ENCODE measurements around the gene RHOT1. TPM values are rescaled to one million over a fixed set of nuclear protein-coding genes. Genes with fewer than 3 reads are reported as not detected.
"Not testable (repeated sequence)": the region's sequence is repeated elsewhere in the genome, so short reads cannot be mapped to it uniquely, and the experiment has no call there.

The RHOT1 gene
- polyA plus RNA-seq, 3 donors, result 50.2 to 62.5 (median 50.8) TPM

DNA sequence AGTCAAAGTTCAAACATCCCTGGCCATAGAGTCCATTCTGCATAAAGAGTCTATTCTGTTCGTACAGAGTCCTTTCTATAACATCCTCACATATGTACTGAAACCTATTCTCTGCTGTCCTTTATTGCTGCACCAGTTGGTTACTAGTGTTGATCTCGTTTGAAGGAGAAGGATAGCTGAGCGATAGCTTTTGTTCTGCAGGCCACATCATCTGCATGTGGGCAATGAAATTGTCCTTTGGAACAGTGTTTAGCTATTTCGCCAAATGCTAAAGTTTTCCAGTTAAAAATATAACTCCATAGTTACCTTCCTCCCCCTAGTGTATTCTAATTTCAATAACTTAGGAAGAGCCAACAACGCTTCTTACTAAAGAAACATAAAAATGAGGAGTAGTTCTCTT lies 6.0 kb downstream of the RHOT1 start:
- no peak for DNase-seq (ENCODE audit: extremely low read depth in 1 of 11, low read depth in 9 of 11, low spot score in 4 of 11)

GRCh38 chr17:32150358-32150757 lies 8.1 kb downstream of the RHOT1 start:
- no peak for DNase-seq (ENCODE audit: extremely low read depth in 1 of 11, low read depth in 9 of 11, low spot score in 4 of 11)

- no peak for DNase-seq (ENCODE audit: extremely low read depth in 1 of 11, low read depth in 9 of 11, low spot score in 4 of 11)
These were observed 9.8 kb downstream of the RHOT1 start for GRCh38 chr17:32152130-32152529.

DNA sequence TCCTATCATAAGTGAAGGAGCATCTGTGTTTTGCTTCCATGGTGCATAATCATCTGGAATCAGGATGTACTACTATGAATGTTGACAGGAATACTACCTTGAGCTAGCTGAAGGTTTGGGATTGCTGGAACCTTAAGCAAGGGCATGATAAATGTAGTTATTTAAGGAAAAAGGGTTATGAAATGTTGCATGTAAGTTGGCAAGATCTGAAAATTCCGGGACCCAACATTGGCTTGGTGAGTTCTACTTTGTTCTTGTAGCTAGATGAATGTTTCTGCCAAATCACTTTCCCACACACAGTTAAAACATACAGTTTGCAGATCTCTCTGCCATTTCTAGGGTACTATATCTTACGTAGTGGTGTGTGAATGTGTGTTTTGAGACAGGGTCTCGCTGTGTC lies 13.6 kb downstream of the RHOT1 start:
- no peak for DNase-seq (ENCODE audit: extremely low read depth in 1 of 11, low read depth in 9 of 11, low spot score in 4 of 11)

DNA sequence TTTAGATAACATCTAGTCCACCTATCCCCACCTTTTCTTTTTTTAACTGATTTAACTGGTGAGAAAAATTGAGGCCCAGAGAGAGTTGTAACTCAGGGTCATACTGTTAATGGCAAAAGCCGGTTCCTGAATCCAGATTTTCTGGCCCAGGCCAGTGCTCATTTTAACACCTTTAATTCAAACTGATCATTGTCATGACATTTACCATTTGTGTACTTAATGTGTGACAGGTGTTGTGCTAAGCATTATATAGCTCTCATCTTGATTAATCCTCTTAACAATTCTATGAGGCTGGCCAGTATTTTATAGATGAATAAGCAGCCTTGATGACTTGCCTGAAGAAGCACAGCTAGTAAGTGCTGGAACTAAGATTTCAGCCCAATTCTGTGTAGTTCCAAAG lies 14.4 kb downstream of the RHOT1 start:
- DNase-seq (ENCODE audit: extremely low read depth in 1 of 11, low read depth in 9 of 11, low spot score in 4 of 11), result no peak

DNA sequence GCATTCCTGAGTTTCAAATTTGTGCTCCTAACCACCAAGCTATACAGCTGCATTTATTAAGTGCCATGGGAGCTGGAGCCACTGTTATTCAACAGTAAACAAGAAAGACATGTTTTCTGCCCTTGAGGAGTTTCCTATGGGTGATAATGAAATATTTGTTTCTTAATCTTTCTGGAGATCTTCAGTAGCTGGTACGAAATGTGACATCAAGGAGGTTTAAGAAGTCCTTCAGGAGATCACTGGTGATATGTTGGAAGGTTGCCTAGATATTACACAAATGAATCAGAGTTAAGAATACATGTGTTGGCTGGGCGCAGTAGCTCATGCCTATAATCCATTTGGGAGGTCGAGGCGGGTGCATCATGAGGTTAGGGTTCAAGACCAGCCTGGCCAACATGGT lies 14.9 kb downstream of the RHOT1 start:
- DNase-seq (ENCODE audit: extremely low read depth in 1 of 11, low read depth in 9 of 11, low spot score in 4 of 11), result no peak

- no peak for DNase-seq (ENCODE audit: extremely low read depth in 1 of 11, low read depth in 9 of 11, low spot score in 4 of 11)
These were observed 16.7 kb downstream of the RHOT1 start for GRCh38 chr17:32158870-32159585.

- DNase-seq (ENCODE audit: extremely low read depth in 1 of 11, low read depth in 9 of 11, low spot score in 4 of 11), result no peak
These were observed 17.5 kb downstream of the RHOT1 start for GRCh38 chr17:32159586-32160438.

- DNase-seq (ENCODE audit: extremely low read depth in 1 of 11, low read depth in 9 of 11, low spot score in 4 of 11), result no peak
These were observed 18.2 kb downstream of the RHOT1 start for GRCh38 chr17:32160526-32160925.

- no peak for DNase-seq (ENCODE audit: extremely low read depth in 1 of 11, low read depth in 9 of 11, low spot score in 4 of 11)
These were observed 18.7 kb downstream of the RHOT1 start for GRCh38 chr17:32161029-32161428.

GRCh38 chr17:32161506-32162365 lies 19.4 kb downstream of the RHOT1 start:
- DNase-seq (ENCODE audit: extremely low read depth in 1 of 11, low read depth in 9 of 11, low spot score in 4 of 11), result no peak

DNA sequence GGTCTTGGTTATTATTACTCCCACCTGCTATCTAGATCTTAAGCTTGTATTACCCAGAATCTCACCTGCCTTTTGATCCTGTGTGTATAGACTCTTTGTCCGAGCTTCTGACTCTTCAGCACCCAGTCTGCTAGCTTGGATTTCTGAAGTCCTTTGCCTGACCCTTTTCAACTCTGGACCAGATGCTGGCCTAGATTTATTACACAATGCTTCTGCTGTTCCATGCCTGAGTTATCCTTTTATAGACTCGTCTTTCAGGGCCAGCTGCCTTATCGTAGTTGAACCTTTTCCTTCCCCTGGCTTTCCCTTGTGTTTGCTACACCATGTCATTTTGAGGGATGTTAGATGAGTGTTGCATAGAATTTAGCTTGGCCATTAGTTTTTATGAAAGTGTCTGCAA lies 32.6 kb downstream of the RHOT1 start:
- no peak for DNase-seq (ENCODE audit: extremely low read depth in 1 of 11, low read depth in 9 of 11, low spot score in 4 of 11)

DNA sequence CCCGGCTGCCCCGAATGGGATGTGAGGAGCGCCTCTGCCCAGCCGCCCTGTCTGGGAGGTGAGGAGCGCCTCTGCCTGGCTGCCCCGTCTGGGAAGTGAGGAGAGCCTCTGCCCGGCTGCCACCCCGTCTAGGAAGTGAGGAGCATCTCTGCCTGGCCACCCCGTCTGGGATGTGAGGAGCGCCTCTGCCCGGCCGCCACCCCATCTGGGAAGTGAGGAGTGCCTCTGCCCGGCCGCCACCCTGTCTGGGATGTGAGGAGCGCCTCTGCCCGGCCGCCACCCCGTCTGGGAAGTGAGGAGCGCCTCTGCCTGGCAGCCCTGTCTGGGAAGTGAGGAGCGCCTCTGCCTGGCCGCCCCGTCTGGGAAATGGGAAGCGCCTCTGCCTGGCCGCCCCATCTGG lies 36.4 kb downstream of the RHOT1 start:
- DNase-seq (ENCODE audit: extremely low read depth in 1 of 11, low read depth in 9 of 11, low spot score in 4 of 11), result not testable (repeated sequence)

- not testable (repeated sequence) for DNase-seq (ENCODE audit: extremely low read depth in 1 of 11, low read depth in 9 of 11, low spot score in 4 of 11)
These were observed 36.8 kb downstream of the RHOT1 start for GRCh38 chr17:32179103-32179502.

GRCh38 chr17:32179526-32179925 lies 37.2 kb downstream of the RHOT1 start:
- DNase-seq (ENCODE audit: extremely low read depth in 1 of 11, low read depth in 9 of 11, low spot score in 4 of 11), result not testable (repeated sequence)

DNA sequence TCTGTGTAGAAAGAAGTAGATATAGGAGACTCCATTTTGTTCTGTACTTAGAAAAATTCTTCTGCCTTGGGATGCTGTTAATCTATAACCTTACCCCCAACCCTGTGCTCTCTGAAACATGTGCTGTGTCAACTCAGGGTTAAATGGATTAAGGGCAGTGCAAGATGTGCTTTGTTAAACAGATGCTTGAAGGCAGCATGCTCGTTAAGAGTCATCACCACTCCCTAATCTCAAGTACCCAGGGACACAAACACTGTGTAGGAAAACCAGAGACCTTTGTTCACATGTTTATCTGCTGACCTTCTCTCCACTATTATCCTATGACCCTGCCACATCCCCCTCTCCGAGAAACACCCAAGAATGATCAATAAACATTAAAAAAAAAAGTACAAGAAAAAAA lies 38.0 kb downstream of the RHOT1 start:
- DNase-seq (ENCODE audit: extremely low read depth in 1 of 11, low read depth in 9 of 11, low spot score in 4 of 11), result not testable (repeated sequence)

DNA sequence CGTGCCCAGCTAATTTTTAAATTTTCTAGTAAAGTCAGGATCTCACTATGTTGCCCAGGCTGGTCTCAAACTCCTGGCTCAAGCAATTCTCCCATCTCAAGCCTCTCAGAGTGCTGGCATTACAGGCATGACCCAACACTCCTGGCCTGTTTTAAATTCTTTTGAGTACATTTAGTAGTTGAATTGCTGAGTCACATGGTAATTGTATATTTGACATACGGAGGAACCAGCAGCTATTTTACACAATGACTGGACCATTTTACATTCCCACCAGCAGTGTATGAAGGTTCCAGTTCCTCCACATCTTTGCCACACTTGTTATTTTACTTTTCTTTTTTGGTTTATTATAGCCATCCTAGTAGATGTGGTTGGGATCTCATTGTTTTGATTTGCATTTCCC lies 43.6 kb downstream of the RHOT1 start:
- no peak for DNase-seq (ENCODE audit: extremely low read depth in 1 of 11, low read depth in 9 of 11, low spot score in 4 of 11)

GRCh38 chr17:32187271-32187670 lies 45.0 kb downstream of the RHOT1 start:
- DNase-seq (ENCODE audit: extremely low read depth in 1 of 11, low read depth in 9 of 11, low spot score in 4 of 11), result no peak

DNA sequence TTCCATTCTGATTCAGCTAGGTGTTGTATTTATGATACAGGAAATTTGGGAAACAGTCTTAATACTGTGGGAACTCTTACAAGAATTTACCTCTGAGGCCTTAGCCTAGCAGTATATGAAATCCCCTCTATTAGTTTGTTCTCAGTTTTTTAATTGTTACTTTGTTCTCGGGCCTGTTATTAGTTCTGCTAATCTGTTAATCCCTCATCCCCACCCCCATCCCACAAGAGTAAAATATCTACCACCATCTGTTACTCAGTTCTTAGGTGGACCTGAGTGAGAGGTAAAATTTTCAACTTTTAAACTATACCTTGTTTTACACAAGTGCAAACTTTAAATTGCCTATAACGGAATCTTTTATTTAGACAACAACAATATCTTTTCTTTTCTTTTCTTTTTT lies 47.0 kb downstream of the RHOT1 start:
- DNase-seq (ENCODE audit: extremely low read depth in 1 of 11, low read depth in 9 of 11, low spot score in 4 of 11), result no peak

GRCh38 chr17:32191306-32191705 lies 49.0 kb downstream of the RHOT1 start:
- DNase-seq (ENCODE audit: extremely low read depth in 1 of 11, low read depth in 9 of 11, low spot score in 4 of 11), result no peak

All from renal cortex interstitium (tissue), 11 donors.